NCI-H69 (cell line): ENCODE results near the gene ANAPC16.
"Not testable (repeated sequence)": the region's sequence is repeated elsewhere in the genome, so short reads cannot be mapped to it uniquely, and the experiment has no call there.

Source experiments
- DNase-seq: peaks from one replicate; lab custom pipeline; 2025; lab: John Stamatoyannopoulos, UW

The ANAPC16 gene

GRCh38 chr10:72215611-72216549 lies at the start of gene ANAPC16, which contains the start of gene ASCC1:
TSS of gene ANAPC16 (plus strand) at chr10:72216012. CDS start at chr10:72223915, 7,903 bp downstream.
TSS of gene ASCC1 (minus strand) at chr10:72216276. CDS start at chr10:72213298, 2,978 bp downstream.
- peak; percentile 91 for DNase-seq

- DNase-seq: no peak
Measured at GRCh38 chr10:72167118-72167517, 48.7 kb upstream of the ANAPC16 start.

GRCh38 chr10:72170263-72170662 lies 45.5 kb upstream of the ANAPC16 start:
- DNase-seq: peak; percentile 14

- no peak for DNase-seq
Measured at GRCh38 chr10:72170733-72171132, 45.1 kb upstream of the ANAPC16 start.

GRCh38 chr10:72171175-72171630 lies 44.6 kb upstream of the ANAPC16 start:
- no peak for DNase-seq

GRCh38 chr10:72173262-72173618 lies 42.6 kb upstream of the ANAPC16 start:
- peak; percentile 65 for DNase-seq

GRCh38 chr10:72173619-72174296 lies 42.1 kb upstream of the ANAPC16 start:
- DNase-seq: peak; percentile 93

- peak; percentile 32 for DNase-seq
Measured at GRCh38 chr10:72174297-72174662, 41.5 kb upstream of the ANAPC16 start.

- peak; percentile 2 for DNase-seq
Measured at GRCh38 chr10:72175149-72175548, 40.7 kb upstream of the ANAPC16 start.

- DNase-seq: no peak
Measured at GRCh38 chr10:72176701-72177100, 39.1 kb upstream of the ANAPC16 start.

GRCh38 chr10:72177454-72177853 lies 38.4 kb upstream of the ANAPC16 start:
- no peak for DNase-seq

GRCh38 chr10:72184156-72184555 lies 31.7 kb upstream of the ANAPC16 start:
- DNase-seq: no peak

- no peak for DNase-seq
Measured at GRCh38 chr10:72186258-72186981, 29.4 kb upstream of the ANAPC16 start.

- DNase-seq: no peak
Measured at GRCh38 chr10:72186982-72187330, 28.9 kb upstream of the ANAPC16 start.

- no peak for DNase-seq
Measured at GRCh38 chr10:72194949-72195348, 20.9 kb upstream of the ANAPC16 start.

- DNase-seq: no peak
Measured at GRCh38 chr10:72200883-72201282, 14.9 kb upstream of the ANAPC16 start.

- DNase-seq: no peak
Measured at GRCh38 chr10:72201293-72201692, 14.5 kb upstream of the ANAPC16 start.

GRCh38 chr10:72204296-72204695 lies 11.5 kb upstream of the ANAPC16 start:
- DNase-seq: no peak

- DNase-seq: no peak
Measured at GRCh38 chr10:72204724-72205123, 11.1 kb upstream of the ANAPC16 start.

- DNase-seq: no peak
Measured at GRCh38 chr10:72206511-72207229, 9.1 kb upstream of the ANAPC16 start.

- not testable (repeated sequence) for DNase-seq
Measured at GRCh38 chr10:72208526-72208925, 7.3 kb upstream of the ANAPC16 start.

- not testable (repeated sequence) for DNase-seq
Measured at GRCh38 chr10:72211381-72211780, 4.4 kb upstream of the ANAPC16 start.
